Measurements from ENCODE around the gene MVK. TPM values are rescaled to one million over a fixed set of nuclear protein-coding genes. Genes with fewer than 3 reads are reported as not detected.

The MVK gene
- total and polyA plus RNA-seq, 8 donors = 1.2 to 22.8 (median 13.8) TPM

DNA sequence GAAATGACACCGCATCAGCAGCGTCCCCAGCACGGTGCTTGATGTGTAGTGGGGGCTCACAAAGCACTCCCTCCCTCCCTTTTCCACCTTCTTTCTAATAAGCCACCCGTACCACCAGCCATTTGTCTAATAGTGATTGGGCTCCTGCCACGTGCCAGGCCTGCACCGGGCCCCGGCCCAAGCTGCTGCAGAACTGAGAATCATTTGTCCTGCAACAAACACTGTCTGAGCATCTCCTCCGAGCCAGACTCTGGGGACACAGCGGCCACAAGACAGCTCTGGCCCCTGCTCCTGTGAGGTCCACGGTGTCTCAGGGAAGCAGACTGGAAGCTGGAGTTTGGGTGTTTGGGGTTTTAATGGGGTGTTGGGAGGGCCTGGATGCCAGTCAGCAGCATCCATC, 43.9 kb downstream of the MVK start:
- 53 to 76% (median 67%) methylated on average over 10 of the region's 10 CpGs for WGBS, 5 donors
- no peak overlapping the region for H3K27ac ChIP-seq
- peaks cover 0 to 66% (median 34%) of the 10 kb centered on the region in 3 donors for H3K27me3 ChIP-seq
- TF ChIP-seq, protein P1, sequence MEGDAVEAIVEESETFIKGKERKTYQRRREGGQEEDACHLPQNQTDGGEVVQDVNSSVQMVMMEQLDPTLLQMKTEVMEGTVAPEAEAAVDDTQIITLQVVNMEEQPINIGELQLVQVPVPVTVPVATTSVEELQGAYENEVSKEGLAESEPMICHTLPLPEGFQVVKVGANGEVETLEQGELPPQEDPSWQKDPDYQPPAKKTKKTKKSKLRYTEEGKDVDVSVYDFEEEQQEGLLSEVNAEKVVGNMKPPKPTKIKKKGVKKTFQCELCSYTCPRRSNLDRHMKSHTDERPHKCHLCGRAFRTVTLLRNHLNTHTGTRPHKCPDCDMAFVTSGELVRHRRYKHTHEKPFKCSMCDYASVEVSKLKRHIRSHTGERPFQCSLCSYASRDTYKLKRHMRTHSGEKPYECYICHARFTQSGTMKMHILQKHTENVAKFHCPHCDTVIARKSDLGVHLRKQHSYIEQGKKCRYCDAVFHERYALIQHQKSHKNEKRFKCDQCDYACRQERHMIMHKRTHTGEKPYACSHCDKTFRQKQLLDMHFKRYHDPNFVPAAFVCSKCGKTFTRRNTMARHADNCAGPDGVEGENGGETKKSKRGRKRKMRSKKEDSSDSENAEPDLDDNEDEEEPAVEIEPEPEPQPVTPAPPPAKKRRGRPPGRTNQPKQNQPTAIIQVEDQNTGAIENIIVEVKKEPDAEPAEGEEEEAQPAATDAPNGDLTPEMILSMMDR (IDR thresholded peaks at IDR 0.05) = no peak
- no peak for TF ChIP-seq POLR2AphosphoS5 (IDR thresholded peaks at IDR 0.05)
- H3K4me3 ChIP-seq = no peak overlapping the region
- no peak for DNase-seq
- H3K9me3 ChIP-seq = no peaks in the 10 kb centered on the region
- H3K4me1 ChIP-seq = peaks cover 0 to 9% (median 7%) of the 10 kb centered on the region in 4 donors
- no peaks in the 10 kb centered on the region for H3K36me3 ChIP-seq
- intact Hi-C loops (cut with DNase I; ENCODE audit: low total_unique reads) = no loop called here

DNA sequence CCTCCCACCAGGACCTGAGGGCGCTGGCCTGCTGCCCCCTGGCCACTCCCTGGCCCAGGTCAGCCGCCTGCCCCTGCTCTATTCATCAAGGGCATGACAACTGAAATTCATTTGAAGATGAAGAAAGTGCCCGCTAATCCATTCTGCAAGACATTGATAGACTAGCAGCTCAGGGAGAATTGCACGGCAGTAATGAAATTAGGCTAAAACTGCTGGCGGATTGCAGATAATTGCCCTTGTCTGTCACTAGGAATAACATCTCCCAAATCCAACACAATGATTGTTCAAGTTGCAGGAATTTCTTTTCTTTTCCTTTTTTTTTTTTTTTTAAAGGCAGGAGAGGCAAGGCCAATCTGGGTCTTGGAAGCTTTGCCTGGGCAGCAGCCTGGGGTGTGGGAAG, 44.5 kb downstream of the MVK start:
- Histone ChIP-seq H3K9me3 (no peaks in the 10 kb centered on the region), H3K4me3 (no peak overlapping the region), H3K27me3 (peaks cover 0 to 66% (median 28%) of the 10 kb centered on the region in 3 donors), H3K4me1 (peaks cover 0 to 9% (median 7%) of the 10 kb centered on the region in 4 donors), H3K27ac (no peak overlapping the region), H3K36me3 (no peaks in the 10 kb centered on the region)
- intact Hi-C loops (cut with DNase I; ENCODE audit: low total_unique reads) = no loop called here
- 78 to 91% (median 83%) methylated on average over 5 of the region's 5 CpGs for WGBS, 5 donors
- TF ChIP-seq EP300 (IDR thresholded peaks at IDR 0.05) = no peak
- TF ChIP-seq POLR2AphosphoS5 (IDR thresholded peaks at IDR 0.05) = no peak
- no peak for TF ChIP-seq POLR2A (IDR thresholded peaks at IDR 0.05)
- TF ChIP-seq, protein P1 (IDR thresholded peaks at IDR 0.05) = no peak
- no peak for DNase-seq

DNA sequence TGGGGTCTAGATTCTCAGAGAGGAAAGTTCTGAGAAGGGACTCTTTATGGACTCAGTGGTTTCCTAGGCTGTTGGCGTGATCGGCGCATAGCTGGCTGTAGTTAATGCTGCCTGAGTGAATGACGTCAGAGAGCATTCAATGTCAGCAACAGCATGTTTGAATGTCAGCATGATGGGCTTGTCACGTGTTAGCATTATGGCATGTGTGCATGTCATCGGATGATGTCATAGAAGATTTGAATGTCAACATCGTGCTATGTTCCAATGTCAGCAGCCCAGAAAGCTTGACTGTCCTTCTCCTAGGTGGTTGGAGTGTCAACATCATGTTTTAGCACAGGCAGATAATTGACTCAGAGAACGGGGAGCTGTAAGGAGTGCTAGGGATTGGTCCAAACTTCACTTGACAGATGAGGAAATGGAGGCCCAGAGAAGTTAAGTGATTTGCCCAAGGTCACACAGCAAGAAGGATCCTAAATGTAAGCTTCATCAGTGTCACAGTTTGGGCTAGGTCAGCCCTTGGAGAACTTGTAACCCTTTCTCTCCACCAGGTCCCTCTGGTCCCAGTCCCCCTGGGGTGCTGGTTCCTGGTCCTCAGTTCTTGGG, 45.5 kb downstream of the MVK start:
- no peaks in the 10 kb centered on the region for H3K9me3 ChIP-seq
- no peak for TF ChIP-seq POLR2A (IDR thresholded peaks at IDR 0.05)
- no peak for TF ChIP-seq POLR2AphosphoS5 (IDR thresholded peaks at IDR 0.05)
- no peak for TF ChIP-seq EP300 (IDR thresholded peaks at IDR 0.05)
- TF ChIP-seq, protein P1 (IDR thresholded peaks at IDR 0.05) = no peak
- peaks cover 0 to 62% (median 22%) of the 10 kb centered on the region in 3 donors for H3K27me3 ChIP-seq
- DNase-seq = no peak
- WGBS, 5 donors = 85 to 89% (median 88%) methylated on average over 8 of the region's 8 CpGs
- peaks cover 0 to 9% (median 7%) of the 10 kb centered on the region in 4 donors for H3K4me1 ChIP-seq
- intact Hi-C loops (cut with DNase I; ENCODE audit: low total_unique reads) = no loop called here
- no peak overlapping the region for H3K4me3 ChIP-seq
- no peak overlapping the region for H3K27ac ChIP-seq
- H3K36me3 ChIP-seq = no peaks in the 10 kb centered on the region

DNA sequence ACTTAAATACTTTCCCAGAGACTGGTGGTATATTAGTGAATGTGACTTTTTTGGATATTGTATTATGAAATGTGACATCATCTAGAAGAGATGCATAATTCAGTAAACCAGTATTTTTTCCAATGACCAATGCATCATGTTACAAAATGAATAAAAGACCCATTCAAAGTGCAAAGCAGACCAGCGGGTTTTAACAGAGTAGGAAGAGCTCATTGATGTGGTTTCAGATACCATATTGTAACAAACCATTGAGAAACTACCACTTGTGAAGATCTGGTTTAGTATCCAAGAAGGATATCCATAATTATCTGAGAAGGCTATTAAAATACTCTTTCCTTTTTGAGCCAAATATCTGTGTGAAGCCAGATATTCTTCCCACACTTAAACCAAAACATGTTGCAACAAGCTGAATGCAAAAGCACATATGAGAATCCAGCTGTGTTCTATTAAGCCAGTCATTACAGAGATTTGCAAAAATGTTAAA, 47.7 kb downstream of the MVK start:
- H3K27ac ChIP-seq = no peak overlapping the region

More for the DNA sequence above, 47.7 kb downstream of the MVK start:
- Histone ChIP-seq H3K27me3 (peaks cover 0 to 63% (median 6%) of the 10 kb centered on the region in 3 donors), H3K36me3 (no peaks in the 10 kb centered on the region), H3K4me1 (peaks cover 0 to 9% (median 7%) of the 10 kb centered on the region in 4 donors), H3K4me3 (no peak overlapping the region), H3K9me3 (no peaks in the 10 kb centered on the region)
- WGBS, 5 donors = 52 to 70% (median 59%) methylated on average over 1 of the region's 1 CpG
- intact Hi-C loops (cut with DNase I; ENCODE audit: low total_unique reads) = no loop called here
- peak in 1 of 2 donors; percentile 47 for DNase-seq
- no peak for TF ChIP-seq POLR2A (IDR thresholded peaks at IDR 0.05)
- no peak for TF ChIP-seq POLR2AphosphoS5 (IDR thresholded peaks at IDR 0.05)
- TF ChIP-seq EP300 (IDR thresholded peaks at IDR 0.05) = no peak
- TF ChIP-seq, protein P1 (IDR thresholded peaks at IDR 0.05) = no peak

Measured in stomach (tissue), 9 donors.